Vagina (tissue), 2 donors: Measurements from ENCODE around the gene TMEM11. TPM values are rescaled to one million over a fixed set of nuclear protein-coding genes. Genes with fewer than 3 reads are reported as not detected.

Experiments used
- DNase-seq, 2 donors: peaks; one replicate each; pipeline ENCODE4 v3.0.0-alpha.2; 2017; ENCODE audit errors: extremely low spot score in 2 of 2
- H3K27ac ChIP-seq: fragments of 200-600 bp; sonication (generic); one replicate; pipeline ENCODE4 v1.5.1; 2019
- H3K27me3 ChIP-seq: fragments of 200-600 bp; sonication (generic); one replicate; pipeline ENCODE4 v1.5.1; 2019
- H3K36me3 ChIP-seq, 2 donors: fragments of 200-600 bp; sonication (generic); one replicate each; pipeline ENCODE4 v1.5.1; 2017 to 2019
- H3K4me1 ChIP-seq: fragments of 200-600 bp; sonication (generic); one replicate; pipeline ENCODE4 v1.5.1; 2019
- H3K4me3 ChIP-seq, 2 donors: fragments of 200-600 bp; sonication (generic); 1 replicate in 1 of 2; 2 replicates in 1 of 2; pipeline ENCODE4 v1.5.1; 2016 to 2019
- H3K9me3 ChIP-seq: fragments of 200-600 bp; sonication (generic); one replicate; pipeline ENCODE4 v1.5.1; 2019
- POLR2A ChIP-seq, 2 donors: fragments of 450-650 bp; IDR thresholded peaks; one replicate each; pipeline ENCODE4 v1.6.1; 2017; ENCODE audit warnings: antibody characterized with exemption in 2 of 2, mild to moderate bottlenecking in 2 of 2, moderate library complexity in 2 of 2
- POLR2AphosphoS5 ChIP-seq, 2 donors: sonication (generic); formaldehyde crosslinking; IDR thresholded peaks; one replicate each; pipeline ENCODE4 v1.9.0; 2017; ENCODE audit warnings: antibody characterized with exemption in 2 of 2, mild to moderate bottlenecking in 2 of 2, low read depth in 1 of 2; ENCODE audit not compliant: insufficient read depth in 1 of 2
- intact Hi-C: fragments of 100-400 bp; cut with DNase I; formaldehyde crosslinking; loops from one replicate; pipeline ENCODE4 v1.15.1; 2023
- total RNA-seq: library from RNA; depleted of rRNA; stranded (reverse); fragments of >200 nt; gene quantifications from one replicate; pipeline ENCODE4 v1.2.3, GENCODE V29; 2016
- TF ChIP-seq, protein P1 (sequence below), 3 experiments: fragments of 450-650 bp in 2 of 3; fragments of 200-600 bp in 1 of 3; sonication (generic) in 1 of 3; IDR thresholded peaks; one replicate each; pipeline ENCODE4 v1.5.1; 2017 to 2019; ENCODE audit warnings: antibody characterized with exemption in 3 of 3, mild to moderate bottlenecking in 2 of 3, moderate library complexity in 2 of 3

Gene TMEM11
- total RNA-seq, 1 donor from 2014 or later: 30.2 TPM

DNA sequence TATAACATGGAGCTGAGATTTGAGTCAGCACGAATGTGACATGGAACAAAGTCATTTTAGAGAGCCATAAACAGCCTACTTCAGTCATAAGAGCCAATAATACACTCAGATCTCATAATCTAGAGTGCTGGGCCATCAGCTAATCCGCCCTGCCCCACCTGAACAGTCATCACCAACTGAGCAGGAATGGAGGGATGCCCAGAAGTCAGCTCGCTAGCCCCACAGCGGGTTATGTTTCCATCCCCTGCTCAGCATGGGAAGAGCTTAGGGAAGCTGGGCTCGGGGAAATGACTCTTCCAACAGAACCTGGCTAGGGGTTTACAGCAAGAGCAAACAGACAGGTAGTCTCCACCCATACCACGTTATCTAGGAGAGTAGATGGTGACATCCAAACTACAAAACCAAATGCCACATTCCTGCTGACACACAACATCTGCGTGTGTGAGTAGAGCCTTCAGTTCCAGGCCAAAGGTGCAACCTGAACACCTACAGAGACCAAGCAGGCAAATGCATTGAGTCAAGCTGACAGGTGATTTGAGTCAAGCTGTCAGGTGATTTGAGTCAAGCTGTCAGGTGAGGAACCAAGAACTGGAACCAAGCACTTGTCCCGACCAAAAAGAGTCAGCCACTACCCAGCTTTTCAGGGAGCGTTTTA, 2.0 kb downstream of the TMEM11 start:
- intact Hi-C loops: loop anchor here (10.0 kb wide), 2 partner anchors 47 to 87 kb away; partner anchors contain the start of gene DHRS7B
- Histone ChIP-seq H3K4me1 (peaks cover 67% of the 10 kb centered on the region), H3K9me3 (no peaks in the 10 kb centered on the region), H3K4me3 (peak overlapping the region in 1 of 2 donors; percentile 85), H3K36me3 (peaks cover 0 to 15% of the 10 kb centered on the region in 2 donors), H3K27me3 (no peaks in the 10 kb centered on the region), H3K27ac (peak overlapping the region; percentile 5)
- TF ChIP-seq, protein P1, sequence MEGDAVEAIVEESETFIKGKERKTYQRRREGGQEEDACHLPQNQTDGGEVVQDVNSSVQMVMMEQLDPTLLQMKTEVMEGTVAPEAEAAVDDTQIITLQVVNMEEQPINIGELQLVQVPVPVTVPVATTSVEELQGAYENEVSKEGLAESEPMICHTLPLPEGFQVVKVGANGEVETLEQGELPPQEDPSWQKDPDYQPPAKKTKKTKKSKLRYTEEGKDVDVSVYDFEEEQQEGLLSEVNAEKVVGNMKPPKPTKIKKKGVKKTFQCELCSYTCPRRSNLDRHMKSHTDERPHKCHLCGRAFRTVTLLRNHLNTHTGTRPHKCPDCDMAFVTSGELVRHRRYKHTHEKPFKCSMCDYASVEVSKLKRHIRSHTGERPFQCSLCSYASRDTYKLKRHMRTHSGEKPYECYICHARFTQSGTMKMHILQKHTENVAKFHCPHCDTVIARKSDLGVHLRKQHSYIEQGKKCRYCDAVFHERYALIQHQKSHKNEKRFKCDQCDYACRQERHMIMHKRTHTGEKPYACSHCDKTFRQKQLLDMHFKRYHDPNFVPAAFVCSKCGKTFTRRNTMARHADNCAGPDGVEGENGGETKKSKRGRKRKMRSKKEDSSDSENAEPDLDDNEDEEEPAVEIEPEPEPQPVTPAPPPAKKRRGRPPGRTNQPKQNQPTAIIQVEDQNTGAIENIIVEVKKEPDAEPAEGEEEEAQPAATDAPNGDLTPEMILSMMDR (IDR thresholded peaks at IDR 0.05): no peak
- TF ChIP-seq POLR2A (IDR thresholded peaks at IDR 0.05): no peak
- TF ChIP-seq POLR2AphosphoS5 (IDR thresholded peaks at IDR 0.05; ENCODE audit: insufficient read depth in 1 of 2, low read depth in 1 of 2): no peak
- no peak for DNase-seq

DNA sequence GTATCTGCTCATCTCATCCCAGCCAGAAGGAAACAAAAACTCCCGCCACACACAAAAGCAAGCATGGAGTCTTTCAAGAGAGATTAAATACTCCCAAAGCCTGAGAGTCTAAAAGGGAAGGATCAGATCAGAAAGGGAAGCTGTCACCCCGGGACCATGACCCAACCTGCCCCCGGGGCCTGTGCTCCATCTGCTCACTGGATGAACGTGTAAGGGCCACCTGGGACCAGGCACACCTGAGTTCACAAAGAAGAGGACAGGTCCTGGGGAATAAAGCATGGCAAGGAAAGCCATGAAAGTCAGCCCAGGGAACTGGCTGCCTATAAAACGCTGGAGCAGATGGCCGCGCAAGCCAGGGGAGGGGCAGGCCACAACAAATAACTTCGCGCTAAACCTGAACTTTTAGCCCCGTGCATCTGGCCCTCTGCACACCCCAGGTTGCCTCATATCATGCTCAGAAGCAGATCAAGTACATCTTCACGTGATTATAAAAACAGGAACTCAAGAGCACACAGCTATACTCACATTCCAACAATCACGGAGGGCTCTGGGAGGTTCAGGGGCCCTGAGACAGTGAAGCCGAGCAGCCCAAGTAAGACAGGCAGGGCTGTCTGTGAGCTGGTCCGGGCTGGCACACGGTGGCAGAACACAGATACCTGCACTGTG, 3.4 kb downstream of the TMEM11 start:
- peaks cover 0 to 17% of the 10 kb centered on the region in 2 donors for H3K36me3 ChIP-seq
- TF ChIP-seq POLR2AphosphoS5 (IDR thresholded peaks at IDR 0.05; ENCODE audit: insufficient read depth in 1 of 2, low read depth in 1 of 2): no peak
- TF ChIP-seq, protein P1 (IDR thresholded peaks at IDR 0.05): no peak

DNA sequence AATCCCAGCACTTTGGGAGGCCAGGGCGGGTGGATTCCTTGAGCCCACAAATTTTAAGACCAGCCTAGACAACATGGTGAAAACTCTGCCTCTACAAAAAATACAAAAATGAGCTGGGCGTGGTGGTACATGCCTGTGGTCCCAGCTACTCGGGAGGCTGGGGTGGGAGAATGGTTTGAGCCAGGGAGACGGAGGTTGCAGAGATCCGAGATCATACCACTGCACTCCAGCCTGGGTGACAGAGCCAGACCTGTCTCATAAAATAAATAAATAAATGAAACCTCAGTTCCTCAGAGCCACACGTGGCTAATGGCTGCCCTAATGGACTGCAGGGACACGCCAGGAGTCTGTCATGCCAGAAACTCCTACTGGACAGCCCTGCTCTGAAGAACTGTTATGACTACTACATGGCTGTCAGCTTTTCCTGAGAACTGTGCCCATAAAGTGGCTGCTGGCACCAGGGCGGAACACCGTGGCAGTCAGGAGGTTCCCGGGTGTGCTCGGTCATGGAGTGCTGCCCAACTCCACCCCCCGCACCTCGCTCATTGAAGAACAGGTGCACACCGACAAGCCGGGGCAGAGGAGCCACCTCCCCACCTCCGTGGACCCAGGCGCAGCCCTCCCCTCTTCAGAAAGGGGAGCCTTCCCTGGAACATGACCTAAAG, 4.3 kb downstream of the TMEM11 start:
- Histone ChIP-seq H3K4me1 (peaks cover 64% of the 10 kb centered on the region), H3K27me3 (no peaks in the 10 kb centered on the region), H3K9me3 (no peaks in the 10 kb centered on the region), H3K36me3 (peaks cover 0 to 17% of the 10 kb centered on the region in 2 donors), H3K4me3 (no peak overlapping the region), H3K27ac (peak overlapping the region; percentile 34)
- DNase-seq: no peak
- intact Hi-C loops: loop anchor here (10.0 kb wide), 2 partner anchors 45 to 85 kb away; partner anchors contain the start of gene DHRS7B
- TF ChIP-seq POLR2A (IDR thresholded peaks at IDR 0.05) (no peak), POLR2AphosphoS5 (IDR thresholded peaks at IDR 0.05; ENCODE audit: insufficient read depth in 1 of 2, low read depth in 1 of 2) (no peak)
- TF ChIP-seq, protein P1 (IDR thresholded peaks at IDR 0.05): no peak

More for the DNA sequence above, 3.4 kb downstream of the TMEM11 start:
- intact Hi-C loops: loop anchor here (10.0 kb wide), 2 partner anchors 46 to 86 kb away; partner anchors contain the start of gene DHRS7B
- Histone ChIP-seq H3K4me3 (no peak overlapping the region), H3K4me1 (peaks cover 64% of the 10 kb centered on the region), H3K27me3 (no peaks in the 10 kb centered on the region), H3K27ac (no peak overlapping the region), H3K9me3 (no peaks in the 10 kb centered on the region)
- DNase-seq: no peak

DNA sequence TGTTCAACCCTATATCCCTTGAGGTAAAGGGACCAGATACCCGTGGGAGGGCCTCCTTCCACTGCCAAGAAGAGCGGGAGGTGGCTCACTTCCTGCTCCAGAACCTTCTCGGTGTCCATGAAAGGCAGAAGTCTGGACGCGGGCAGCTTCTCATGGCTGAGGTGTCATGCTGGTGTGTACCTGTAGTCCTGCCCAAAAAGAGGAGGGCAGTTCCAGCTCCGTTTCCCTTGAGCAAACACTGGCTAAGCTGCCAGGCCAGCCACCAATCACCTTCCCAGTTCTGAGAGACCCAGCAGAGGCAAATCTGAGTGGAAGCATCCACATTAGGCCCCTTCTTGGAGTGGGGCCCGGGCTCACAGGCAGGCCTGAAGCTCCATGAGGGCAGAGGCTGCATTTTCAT, 5.6 kb downstream of the TMEM11 start:
- no peak for TF ChIP-seq POLR2A (IDR thresholded peaks at IDR 0.05)
- no peak for TF ChIP-seq POLR2AphosphoS5 (IDR thresholded peaks at IDR 0.05; ENCODE audit: insufficient read depth in 1 of 2, low read depth in 1 of 2)
- TF ChIP-seq, protein P1 (IDR thresholded peaks at IDR 0.05): no peak
- H3K4me3 ChIP-seq: no peak overlapping the region
- peaks cover 72% of the 10 kb centered on the region for H3K4me1 ChIP-seq
- intact Hi-C loops: no loop called here
- no peaks in the 10 kb centered on the region for H3K9me3 ChIP-seq
- no peaks in the 10 kb centered on the region for H3K27me3 ChIP-seq
- H3K36me3 ChIP-seq: peaks cover 0 to 17% of the 10 kb centered on the region in 2 donors
- no peak overlapping the region for H3K27ac ChIP-seq
- no peak for DNase-seq
